Testis (tissue), 3 donors: ENCODE measurements around the gene RUSC1. TPM values are rescaled to one million over a fixed set of nuclear protein-coding genes. Genes with fewer than 3 reads are reported as not detected.

Experiments used
- DNase-seq: peaks from one replicate; pipeline ENCODE4 v3.0.0-alpha.2; 2019
- H3K27ac ChIP-seq, 2 donors: fragments of 200-600 bp; sonication (generic); one replicate each; pipeline ENCODE4 v1.5.1; 2019
- H3K27me3 ChIP-seq: fragments of 200-600 bp; sonication (generic); one replicate; pipeline ENCODE4 v1.5.1; 2019
- H3K36me3 ChIP-seq: fragments of 200-600 bp; sonication (generic); one replicate; pipeline ENCODE4 v1.5.1; 2017; ENCODE audit warnings: low read depth; ENCODE audit errors: missing control alignments
- H3K4me1 ChIP-seq: fragments of 200-600 bp; sonication (generic); one replicate; pipeline ENCODE4 v1.5.1; 2019
- H3K4me3 ChIP-seq, 2 donors: fragments of 200-600 bp; sonication (generic); one replicate each; pipeline ENCODE4 v1.5.1; 2017 to 2019
- H3K9me3 ChIP-seq: fragments of 200-600 bp; sonication (generic); one replicate; pipeline ENCODE4 v1.5.1; 2017
- POLR2A ChIP-seq: fragments of 450-650 bp; IDR thresholded peaks from one replicate; pipeline ENCODE4 v1.6.1; 2017; ENCODE audit warnings: antibody characterized with exemption, mild to moderate bottlenecking, moderate library complexity
- WGBS, 2 donors: methylation state at CpG; one replicate each; pipeline ENCODE4 v1.1.5; 2018; 5-methylcytosine and 5-hydroxymethylcytosine counted together
- intact Hi-C: fragments of 100-400 bp; cut with DNase I; formaldehyde crosslinking; loops from one replicate; pipeline ENCODE4 v1.15.1; 2023; ENCODE audit warnings: low total_unique reads
- polyA plus RNA-seq: library from polyadenylated mRNA; stranded (reverse); fragments of 350-450 nt; fragmentation: Illumina TruSeq; extraction: RNeasy Lipid Tissue Mini Kit (QIAGEN cat#74804); gene quantifications from one replicate; pipeline ENCODE4 v1.2.3, GENCODE V29; 2014; ENCODE audit warnings: low read depth, low replicate concordance; ENCODE audit not compliant: insufficient read depth
- total RNA-seq, 2 donors: library from RNA; depleted of rRNA; stranded (reverse); fragments of >200 nt; gene quantifications; one replicate each; pipeline ENCODE4 v1.2.3, GENCODE V29; 2016
- TF ChIP-seq, protein P1 (sequence below), 3 experiments: fragments of 450-650 bp in 2 of 3; fragments of 200-600 bp in 1 of 3; sonication (generic) in 1 of 3; IDR thresholded peaks; one replicate each; pipeline ENCODE4 v1.5.1; 2016 to 2019; ENCODE audit warnings: antibody characterized with exemption in 3 of 3, mild to moderate bottlenecking in 2 of 3, moderate library complexity in 1 of 3

Gene RUSC1
- total and polyA plus RNA-seq, 3 donors from 2014 or later, result 10.8 to 14.9 (median 13.9) TPM

DNA sequence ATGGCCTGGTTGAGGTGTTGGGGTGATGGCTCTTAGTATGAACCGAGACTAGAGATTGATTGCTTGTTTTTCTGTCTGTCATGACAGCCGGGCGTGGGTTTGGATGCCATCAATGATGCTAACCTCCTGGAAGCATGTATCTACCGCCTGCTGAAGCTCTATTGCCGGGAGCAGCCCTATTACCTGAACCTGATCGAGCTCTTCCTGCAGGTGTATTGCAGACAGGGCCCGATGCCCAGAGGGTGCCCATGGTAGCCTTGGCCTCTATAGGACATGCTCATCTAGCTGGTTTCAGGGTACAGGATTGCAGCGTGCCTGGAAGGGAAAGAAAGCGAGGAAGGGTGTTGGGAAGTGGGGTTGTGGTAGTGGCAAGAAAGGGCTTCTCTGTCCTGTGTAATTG, 2.6 kb upstream of the RUSC1 start:
- Histone ChIP-seq H3K4me1 (peaks cover 12% of the 10 kb centered on the region), H3K4me3 (no peak overlapping the region), H3K9me3 (no peaks in the 10 kb centered on the region), H3K27me3 (no peaks in the 10 kb centered on the region), H3K36me3 (no peaks in the 10 kb centered on the region), H3K27ac (no peak overlapping the region)
- 93 to 96% methylated on average over 6 to 9 of the region's 9 CpGs for WGBS, 2 donors
- intact Hi-C loops, result no loop called here
- DNase-seq, result no peak
- no peak for TF ChIP-seq POLR2A
- TF ChIP-seq, protein P1, sequence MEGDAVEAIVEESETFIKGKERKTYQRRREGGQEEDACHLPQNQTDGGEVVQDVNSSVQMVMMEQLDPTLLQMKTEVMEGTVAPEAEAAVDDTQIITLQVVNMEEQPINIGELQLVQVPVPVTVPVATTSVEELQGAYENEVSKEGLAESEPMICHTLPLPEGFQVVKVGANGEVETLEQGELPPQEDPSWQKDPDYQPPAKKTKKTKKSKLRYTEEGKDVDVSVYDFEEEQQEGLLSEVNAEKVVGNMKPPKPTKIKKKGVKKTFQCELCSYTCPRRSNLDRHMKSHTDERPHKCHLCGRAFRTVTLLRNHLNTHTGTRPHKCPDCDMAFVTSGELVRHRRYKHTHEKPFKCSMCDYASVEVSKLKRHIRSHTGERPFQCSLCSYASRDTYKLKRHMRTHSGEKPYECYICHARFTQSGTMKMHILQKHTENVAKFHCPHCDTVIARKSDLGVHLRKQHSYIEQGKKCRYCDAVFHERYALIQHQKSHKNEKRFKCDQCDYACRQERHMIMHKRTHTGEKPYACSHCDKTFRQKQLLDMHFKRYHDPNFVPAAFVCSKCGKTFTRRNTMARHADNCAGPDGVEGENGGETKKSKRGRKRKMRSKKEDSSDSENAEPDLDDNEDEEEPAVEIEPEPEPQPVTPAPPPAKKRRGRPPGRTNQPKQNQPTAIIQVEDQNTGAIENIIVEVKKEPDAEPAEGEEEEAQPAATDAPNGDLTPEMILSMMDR (IDR thresholded peaks at IDR 0.05), result no peak

DNA sequence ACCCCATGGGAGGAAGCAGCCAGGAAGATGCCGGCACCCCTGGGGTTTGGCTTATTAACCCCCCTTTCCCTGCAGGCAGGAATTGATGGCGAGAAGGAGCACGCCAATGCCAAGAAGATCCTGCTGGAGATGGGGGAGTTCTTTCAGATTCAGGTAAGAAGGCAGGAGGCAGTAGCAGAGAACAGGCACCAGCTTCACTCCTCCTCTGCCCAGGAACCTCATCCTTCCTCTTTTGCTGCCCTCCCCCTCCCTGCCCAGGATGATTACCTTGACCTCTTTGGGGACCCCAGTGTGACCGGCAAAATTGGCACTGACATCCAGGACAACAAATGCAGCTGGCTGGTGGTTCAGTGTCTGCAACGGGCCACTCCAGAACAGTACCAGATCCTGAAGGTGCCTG, 1.2 kb upstream of the RUSC1 start:
- intact Hi-C loops, result no loop called here
- DNase-seq, result no peak
- no peaks in the 10 kb centered on the region for H3K36me3 ChIP-seq
- H3K9me3 ChIP-seq, result no peaks in the 10 kb centered on the region
- H3K27me3 ChIP-seq, result no peaks in the 10 kb centered on the region
- 71 to 77% methylated on average over 5 of the region's 5 CpGs for WGBS, 2 donors
- no peak for TF ChIP-seq POLR2A
- TF ChIP-seq, protein P1 (IDR thresholded peaks at IDR 0.05), result no peak
- H3K27ac ChIP-seq, result no peak overlapping the region
- H3K4me1 ChIP-seq, result peaks cover 12% of the 10 kb centered on the region
- no peak overlapping the region for H3K4me3 ChIP-seq

DNA sequence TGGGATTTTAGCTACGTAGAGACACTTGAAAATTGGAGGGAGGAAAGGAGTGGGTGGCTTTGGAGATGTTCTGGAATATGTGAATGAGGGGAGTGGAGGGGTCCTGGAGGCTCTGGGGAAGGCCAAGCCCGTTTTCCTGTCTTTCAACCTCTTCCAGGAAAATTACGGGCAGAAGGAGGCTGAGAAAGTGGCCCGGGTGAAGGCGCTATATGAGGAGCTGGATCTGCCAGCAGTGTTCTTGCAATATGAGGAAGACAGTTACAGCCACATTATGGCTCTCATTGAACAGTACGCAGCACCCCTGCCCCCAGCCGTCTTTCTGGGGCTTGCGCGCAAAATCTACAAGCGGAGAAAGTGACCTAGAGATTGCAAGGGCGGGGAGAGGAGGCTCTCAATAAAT, 442 bp upstream of the RUSC1 start:
- Histone ChIP-seq H3K4me3 (peak overlapping the region; percentile 56 to 60), H3K4me1 (peaks cover 14% of the 10 kb centered on the region), H3K9me3 (no peaks in the 10 kb centered on the region), H3K27ac (peak overlapping the region in 1 of 2 donors; percentile 90), H3K36me3 (no peaks in the 10 kb centered on the region), H3K27me3 (no peaks in the 10 kb centered on the region)
- DNase-seq, result no peak
- TF ChIP-seq, protein P1 (IDR thresholded peaks at IDR 0.05), result no peak
- TF ChIP-seq POLR2A, result no peak
- intact Hi-C loops, result loop anchor here (10.0 kb wide), 2 partner anchors 65 to 275 kb away; partner anchors contain the start of gene ENTREP3
- 33 to 35% methylated on average over 11 of the region's 11 CpGs for WGBS, 2 donors

DNA sequence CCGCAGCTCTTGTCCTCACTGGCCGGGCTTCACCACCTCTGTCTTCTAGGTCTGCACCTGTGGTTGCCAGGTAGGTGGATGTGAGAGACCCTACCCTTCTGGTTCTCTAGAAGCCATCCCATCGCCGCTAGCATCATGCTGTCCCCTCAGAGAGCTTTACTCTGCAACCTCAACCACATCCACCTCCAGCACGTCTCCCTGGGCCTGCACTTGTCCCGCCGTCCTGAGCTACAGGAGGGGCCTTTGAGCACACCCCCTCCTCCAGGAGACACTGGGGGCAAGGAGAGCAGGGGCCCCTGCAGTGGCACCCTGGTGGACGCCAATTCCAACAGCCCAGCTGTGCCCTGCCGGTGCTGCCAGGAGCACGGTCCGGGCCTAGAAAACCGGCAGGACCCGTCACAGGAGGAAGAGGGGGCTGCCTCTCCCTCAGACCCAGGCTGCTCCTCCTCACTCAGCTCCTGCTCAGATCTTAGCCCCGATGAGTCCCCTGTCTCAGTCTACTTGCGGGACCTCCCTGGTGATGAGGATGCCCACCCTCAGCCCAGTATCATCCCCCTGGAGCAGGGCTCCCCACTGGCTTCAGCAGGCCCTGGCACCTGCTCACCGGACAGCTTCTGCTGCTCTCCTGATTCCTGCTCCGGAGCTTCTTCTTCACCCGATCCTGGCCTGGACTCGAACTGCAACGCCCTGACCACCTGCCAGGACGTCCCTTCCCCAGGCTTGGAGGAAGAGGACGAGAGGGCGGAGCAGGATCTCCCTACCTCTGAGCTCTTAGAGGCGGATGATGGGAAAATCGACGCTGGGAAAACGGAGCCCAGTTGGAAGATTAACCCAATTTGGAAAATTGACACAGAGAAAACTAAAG, 1.2 kb downstream of the RUSC1 start:
- 39 to 49% methylated on average over 22 to 27 of the region's 27 CpGs for WGBS, 2 donors
- Histone ChIP-seq H3K4me3 (no peak overlapping the region), H3K27ac (peak overlapping the region; percentile 11 to 90), H3K36me3 (no peaks in the 10 kb centered on the region), H3K4me1 (peaks cover 17% of the 10 kb centered on the region), H3K27me3 (no peaks in the 10 kb centered on the region), H3K9me3 (no peaks in the 10 kb centered on the region)
- TF ChIP-seq POLR2A, result no peak
- TF ChIP-seq, protein P1 (IDR thresholded peaks at IDR 0.05), result no peak
- DNase-seq, result no peak
- intact Hi-C loops, result loop anchor here (10.0 kb wide), 2 partner anchors 67 to 273 kb away; partner anchors contain the start of gene ENTREP3
